Activated T-helper 1 cell treated with anti-CD3 and anti-CD28 coated beads, Interleukin-12 subunit alpha, Interleukin-12 subunit beta, Interleukin-2, Interleukin-4 antibody, amounts not matched to agents 30 ng/mL and 10 ng/mL and 1 ng/mL, durations not matched to agents 14 hours and 24 hours and 36 hours (primary cell): ENCODE measurements around the gene FADD. TPM values are rescaled to one million over a fixed set of nuclear protein-coding genes. Genes with fewer than 3 reads are reported as not detected.
"Not testable (repeated sequence)": the region's sequence is repeated elsewhere in the genome, so short reads cannot be mapped to it uniquely, and the experiment has no call there.

Experiments used
- DNase-seq: peaks from one replicate; pipeline ENCODE4 v3.0.0; 2021; ENCODE audit warnings: low spot score
- H3K27ac Mint-ChIP-seq: one replicate; pipeline ENCODE4 v1.8.0; 2021; ENCODE audit warnings: mild to moderate bottlenecking, mixed read lengths
- H3K27me3 Mint-ChIP-seq: one replicate; pipeline ENCODE4 v1.8.0; 2022; ENCODE audit warnings: mild to moderate bottlenecking, moderate library complexity, mixed read lengths; ENCODE audit not compliant: insufficient read depth
- H3K36me3 Mint-ChIP-seq: one replicate; pipeline ENCODE4 v1.8.0; 2021; ENCODE audit warnings: low read depth, mixed read lengths
- H3K4me1 Mint-ChIP-seq: one replicate; pipeline ENCODE4 v1.8.0; 2021; ENCODE audit warnings: low read depth, mixed read lengths
- H3K4me3 Mint-ChIP-seq: one replicate; pipeline ENCODE4 v1.8.0; 2021; ENCODE audit warnings: mild to moderate bottlenecking, moderate library complexity, mixed read lengths
- H3K9me3 Mint-ChIP-seq: one replicate; pipeline ENCODE4 v1.8.0; 2021; ENCODE audit warnings: mixed read lengths
- intact Hi-C: fragments of 100-400 bp; cut with micrococcal nuclease; formaldehyde crosslinking; loops from one replicate; pipeline ENCODE4 v1.15.1; 2024
- total RNA-seq: library from RNA; stranded (reverse); gene quantifications from 2 replicates; pipeline ENCODE4 v1.2.3, GENCODE V29; 2022

Gene FADD
- total RNA-seq, 1 donor from 2014 or later = 47.9 TPM

- no peak overlapping the region for H3K4me3 Mint-ChIP-seq
- no peak for DNase-seq
- no peaks in the 10 kb centered on the region for H3K4me1 Mint-ChIP-seq
- intact Hi-C loops = no loop called here
- H3K27ac Mint-ChIP-seq = no peak overlapping the region
- no peaks in the 10 kb centered on the region for H3K9me3 Mint-ChIP-seq
- H3K27me3 Mint-ChIP-seq = peaks cover under 1% of the 10 kb centered on the region
- H3K36me3 Mint-ChIP-seq = no peaks in the 10 kb centered on the region
These were observed 17.6 kb upstream of the FADD start for GRCh38 chr11:70185348-70186055.

DNA sequence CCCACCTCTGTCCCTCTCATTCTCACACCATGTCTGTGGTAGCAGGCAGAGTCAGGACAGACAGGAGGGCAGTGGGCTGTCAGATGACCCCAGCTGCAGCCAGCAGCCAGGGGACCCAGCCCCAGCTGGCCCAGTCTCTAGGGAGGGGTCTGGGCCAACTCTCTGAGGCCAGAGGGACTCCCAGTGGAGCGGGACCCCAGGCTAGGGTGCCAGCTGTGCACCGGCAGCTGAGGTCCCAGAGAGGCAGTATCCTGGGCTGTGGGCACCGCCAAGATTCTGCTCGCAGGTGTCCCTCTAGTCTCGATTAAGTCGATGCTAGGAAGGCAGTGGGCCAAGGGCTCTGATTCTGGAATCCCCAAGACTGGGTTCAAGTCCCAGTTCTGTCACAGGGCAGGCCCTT lies 16.7 kb upstream of the FADD start:
- no peaks in the 10 kb centered on the region for H3K4me1 Mint-ChIP-seq
- H3K4me3 Mint-ChIP-seq = no peak overlapping the region
- no peaks in the 10 kb centered on the region for H3K9me3 Mint-ChIP-seq
- no peak for DNase-seq
- H3K36me3 Mint-ChIP-seq = no peaks in the 10 kb centered on the region
- intact Hi-C loops = no loop called here
- no peak overlapping the region for H3K27ac Mint-ChIP-seq
- H3K27me3 Mint-ChIP-seq = no peaks in the 10 kb centered on the region

- intact Hi-C loops = no loop called here
- H3K36me3 Mint-ChIP-seq = no peaks in the 10 kb centered on the region
- H3K4me3 Mint-ChIP-seq = no peak overlapping the region
- no peak for DNase-seq
- H3K4me1 Mint-ChIP-seq = no peaks in the 10 kb centered on the region
- H3K27ac Mint-ChIP-seq = no peak overlapping the region
- H3K9me3 Mint-ChIP-seq = no peaks in the 10 kb centered on the region
- no peaks in the 10 kb centered on the region for H3K27me3 Mint-ChIP-seq
These were observed 16.2 kb upstream of the FADD start for GRCh38 chr11:70186936-70187335.

GRCh38 chr11:70187771-70188170 lies 15.3 kb upstream of the FADD start:
- intact Hi-C loops = no loop called here
- Mint-ChIP-seq H3K27me3 (no peaks in the 10 kb centered on the region), H3K4me1 (no peaks in the 10 kb centered on the region), H3K27ac (no peak overlapping the region), H3K4me3 (no peak overlapping the region), H3K9me3 (no peaks in the 10 kb centered on the region), H3K36me3 (no peaks in the 10 kb centered on the region)
- DNase-seq = no peak

GRCh38 chr11:70189622-70190021 lies 13.5 kb upstream of the FADD start:
- DNase-seq = no peak
- Mint-ChIP-seq H3K4me3 (no peak overlapping the region), H3K4me1 (no peaks in the 10 kb centered on the region), H3K27ac (no peak overlapping the region), H3K27me3 (no peaks in the 10 kb centered on the region), H3K36me3 (no peaks in the 10 kb centered on the region), H3K9me3 (no peaks in the 10 kb centered on the region)
- intact Hi-C loops = no loop called here

GRCh38 chr11:70191495-70192140 lies 11.5 kb upstream of the FADD start:
- Mint-ChIP-seq H3K27me3 (peaks cover 3% of the 10 kb centered on the region), H3K9me3 (no peaks in the 10 kb centered on the region), H3K4me1 (peaks cover 5% of the 10 kb centered on the region), H3K4me3 (no peak overlapping the region), H3K27ac (no peak overlapping the region), H3K36me3 (no peaks in the 10 kb centered on the region)
- intact Hi-C loops = loop anchor here (1.0 kb wide), 1 partner anchor 276 kb away; no protein-coding TSS in a partner anchor
- DNase-seq = peak; percentile 50

DNA sequence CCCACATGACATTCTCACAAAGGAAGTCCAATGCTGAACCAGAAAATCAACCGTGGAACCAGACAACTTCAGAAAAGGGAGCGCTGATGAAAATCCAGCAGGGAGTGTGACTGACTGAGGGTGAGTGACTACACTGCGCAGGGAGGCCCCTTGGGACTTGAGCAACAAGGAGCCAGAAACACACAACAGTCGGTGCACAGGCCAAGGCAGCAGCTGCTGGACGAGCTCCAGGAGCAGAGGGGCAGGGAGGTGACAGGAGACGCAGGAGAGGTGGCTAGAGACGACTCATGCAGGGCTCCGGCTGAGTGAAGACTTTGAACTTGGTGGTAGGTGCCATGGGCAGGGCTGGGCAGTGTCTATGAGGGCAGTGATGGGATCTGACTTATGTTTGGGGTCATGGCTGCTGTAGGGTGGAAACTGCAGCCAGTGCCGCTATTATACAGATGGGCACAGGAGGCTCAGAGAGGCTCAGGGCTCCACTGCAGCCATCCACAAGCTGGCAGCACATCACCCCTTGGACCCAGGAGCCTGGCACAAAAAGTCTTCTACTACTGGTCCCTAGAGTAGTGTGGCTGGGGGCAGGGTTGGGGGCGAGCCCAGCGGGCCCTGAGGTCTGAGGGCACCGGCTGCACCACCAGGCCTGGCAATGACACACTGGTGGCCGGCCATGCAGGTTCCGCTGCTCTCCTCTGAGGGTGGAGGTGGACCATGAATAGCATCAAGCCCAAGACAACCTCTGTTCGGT lies 10.3 kb upstream of the FADD start:
- H3K4me3 Mint-ChIP-seq = no peak overlapping the region
- intact Hi-C loops = no loop called here
- H3K27me3 Mint-ChIP-seq = peaks cover 3% of the 10 kb centered on the region
- H3K4me1 Mint-ChIP-seq = peaks cover 5% of the 10 kb centered on the region
- H3K9me3 Mint-ChIP-seq = no peaks in the 10 kb centered on the region
- no peak overlapping the region for H3K27ac Mint-ChIP-seq
- no peak for DNase-seq
- no peaks in the 10 kb centered on the region for H3K36me3 Mint-ChIP-seq

GRCh38 chr11:70193411-70194292 lies 9.4 kb upstream of the FADD start:
- Mint-ChIP-seq H3K36me3 (no peaks in the 10 kb centered on the region), H3K27me3 (peaks cover 3% of the 10 kb centered on the region), H3K4me3 (no peak overlapping the region), H3K27ac (no peak overlapping the region), H3K9me3 (no peaks in the 10 kb centered on the region), H3K4me1 (peaks cover 5% of the 10 kb centered on the region)
- intact Hi-C loops = no loop called here
- no peak for DNase-seq

- Mint-ChIP-seq H3K9me3 (no peaks in the 10 kb centered on the region), H3K27me3 (peaks cover 9% of the 10 kb centered on the region), H3K36me3 (no peaks in the 10 kb centered on the region), H3K4me1 (peaks cover 5% of the 10 kb centered on the region), H3K27ac (no peak overlapping the region), H3K4me3 (no peak overlapping the region)
- intact Hi-C loops = no loop called here
- DNase-seq = no peak
These were observed 8.0 kb upstream of the FADD start for GRCh38 chr11:70194792-70195791.

GRCh38 chr11:70200212-70200844 lies 2.8 kb upstream of the FADD start:
- no peak overlapping the region for H3K4me3 Mint-ChIP-seq
- intact Hi-C loops = loop anchor here (5.0 kb wide), 3 partner anchors 863 to 1252 kb away; partner anchors contain the start of gene NADSYN1
- H3K36me3 Mint-ChIP-seq = peaks cover 15% of the 10 kb centered on the region
- H3K27me3 Mint-ChIP-seq = peaks cover 12% of the 10 kb centered on the region
- H3K4me1 Mint-ChIP-seq = peaks cover 24% of the 10 kb centered on the region
- no peak overlapping the region for H3K27ac Mint-ChIP-seq
- DNase-seq = no peak
- H3K9me3 Mint-ChIP-seq = no peaks in the 10 kb centered on the region

- Mint-ChIP-seq H3K4me1 (peaks cover 30% of the 10 kb centered on the region), H3K27me3 (peaks cover 11% of the 10 kb centered on the region), H3K36me3 (peaks cover 22% of the 10 kb centered on the region)
- intact Hi-C loops = loop anchor here (5.0 kb wide), 3 partner anchors 864 to 1251 kb away; partner anchors contain the start of gene NADSYN1
- DNase-seq, H3K4me3 Mint-ChIP-seq, H3K27ac Mint-ChIP-seq, H3K9me3 Mint-ChIP-seq: not testable (repeated sequence)
These were observed 2.0 kb upstream of the FADD start for GRCh38 chr11:70201047-70201446.
